ENCODE results near the gene ACTR10. TPM values are rescaled to one million over a fixed set of nuclear protein-coding genes. Genes with fewer than 3 reads are reported as not detected.

Gene ACTR10
- total RNA-seq, 2 experiments from 2014 or later: 38.8 to 43.6 TPM

DNA sequence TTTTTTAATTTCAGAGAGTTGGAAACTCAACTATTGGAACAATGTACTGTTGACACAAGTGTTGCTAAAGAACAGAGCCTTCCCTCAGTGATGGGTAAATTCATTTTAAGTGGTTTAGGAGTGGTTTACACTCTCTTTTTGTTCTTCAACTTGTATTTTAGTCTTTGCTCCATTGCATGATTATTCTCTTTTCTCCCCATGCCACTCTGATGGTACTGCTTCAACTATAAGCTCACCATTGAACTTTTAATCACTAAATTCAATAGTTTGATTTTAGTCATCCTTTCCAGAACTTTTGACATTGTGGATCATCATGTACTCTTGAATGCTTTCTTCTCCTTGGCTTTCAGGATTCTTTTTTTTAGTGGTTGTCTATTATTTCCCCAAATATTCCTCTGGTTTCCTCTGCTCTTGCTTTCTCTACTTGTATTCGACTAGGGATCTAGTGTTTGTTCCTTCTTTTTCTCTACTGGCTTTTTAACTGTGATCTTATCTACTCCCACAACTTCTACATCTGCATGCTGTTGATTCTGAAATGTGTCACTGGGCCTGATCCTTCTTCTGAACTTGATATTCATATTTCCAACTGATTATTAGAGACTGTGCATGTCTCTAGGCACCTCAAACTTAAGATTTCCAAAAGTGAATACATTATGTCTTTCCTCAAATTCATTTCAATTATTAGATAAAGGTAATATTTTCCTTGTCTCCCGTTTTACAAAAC, 15.4 kb downstream of the ACTR10 start:
- Histone ChIP-seq H3K9me3 (ENCODE audit: control insufficient read depth in 1 of 2, insufficient read depth in 1 of 2, low read length in 2 of 2) (no peaks in the 10 kb centered on the region), H3K36me3 (ENCODE audit: insufficient read depth, low read length) (peaks cover 61% of the 10 kb centered on the region), H3K4me3 (ENCODE audit: low read length) (no peak overlapping the region), H3K27ac (ENCODE audit: low read depth in 1 of 2, low read length in 2 of 2) (no peak overlapping the region), H3K27me3 (ENCODE audit: control insufficient read depth in 1 of 2, insufficient read depth in 2 of 2, low read length in 2 of 2) (no peaks in the 10 kb centered on the region), H3K4me1 (ENCODE audit: insufficient read depth, low read length) (no peaks in the 10 kb centered on the region)
- H3K27ac Mint-ChIP-seq: no peak overlapping the region
- ATAC-seq (ENCODE audit: poor library complexity): no peak
- intact Hi-C loops (cut with DNase I, micrococcal nuclease): no loop called here
- CTCF ChIA-PET: no interaction called here
- H3K4me1 Mint-ChIP-seq (ENCODE audit: low read depth): no peaks in the 10 kb centered on the region
- H3K27me3 Mint-ChIP-seq: no peaks in the 10 kb centered on the region
- TF ChIP-seq, protein P1, sequence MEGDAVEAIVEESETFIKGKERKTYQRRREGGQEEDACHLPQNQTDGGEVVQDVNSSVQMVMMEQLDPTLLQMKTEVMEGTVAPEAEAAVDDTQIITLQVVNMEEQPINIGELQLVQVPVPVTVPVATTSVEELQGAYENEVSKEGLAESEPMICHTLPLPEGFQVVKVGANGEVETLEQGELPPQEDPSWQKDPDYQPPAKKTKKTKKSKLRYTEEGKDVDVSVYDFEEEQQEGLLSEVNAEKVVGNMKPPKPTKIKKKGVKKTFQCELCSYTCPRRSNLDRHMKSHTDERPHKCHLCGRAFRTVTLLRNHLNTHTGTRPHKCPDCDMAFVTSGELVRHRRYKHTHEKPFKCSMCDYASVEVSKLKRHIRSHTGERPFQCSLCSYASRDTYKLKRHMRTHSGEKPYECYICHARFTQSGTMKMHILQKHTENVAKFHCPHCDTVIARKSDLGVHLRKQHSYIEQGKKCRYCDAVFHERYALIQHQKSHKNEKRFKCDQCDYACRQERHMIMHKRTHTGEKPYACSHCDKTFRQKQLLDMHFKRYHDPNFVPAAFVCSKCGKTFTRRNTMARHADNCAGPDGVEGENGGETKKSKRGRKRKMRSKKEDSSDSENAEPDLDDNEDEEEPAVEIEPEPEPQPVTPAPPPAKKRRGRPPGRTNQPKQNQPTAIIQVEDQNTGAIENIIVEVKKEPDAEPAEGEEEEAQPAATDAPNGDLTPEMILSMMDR (IDR thresholded peaks at IDR 0.05): no peak
- POLR2A ChIA-PET: no interaction called here
- no peak for DNase-seq
- peaks cover 70% of the 10 kb centered on the region for H3K36me3 Mint-ChIP-seq (ENCODE audit: low read depth)
- no peak overlapping the region for H3K4me3 Mint-ChIP-seq
- H3K9me3 Mint-ChIP-seq: no peaks in the 10 kb centered on the region

GRCh38 chr14:58216544-58216943, 16.6 kb downstream of the ACTR10 start:
- Histone ChIP-seq H3K4me1 (ENCODE audit: insufficient read depth, low read length) (no peaks in the 10 kb centered on the region), H3K27me3 (ENCODE audit: control insufficient read depth in 1 of 2, insufficient read depth in 2 of 2, low read length in 2 of 2) (no peaks in the 10 kb centered on the region), H3K36me3 (ENCODE audit: insufficient read depth, low read length) (peaks cover 57% of the 10 kb centered on the region), H3K4me3 (ENCODE audit: low read length) (no peak overlapping the region), H3K27ac (ENCODE audit: low read depth in 1 of 2, low read length in 2 of 2) (no peak overlapping the region), H3K9me3 (ENCODE audit: control insufficient read depth in 1 of 2, insufficient read depth in 1 of 2, low read length in 2 of 2) (no peaks in the 10 kb centered on the region)
- ATAC-seq (ENCODE audit: poor library complexity) (no peak), DNase-seq (no peak)
- Mint-ChIP-seq H3K4me3 (no peak overlapping the region), H3K27me3 (no peaks in the 10 kb centered on the region), H3K4me1 (ENCODE audit: low read depth) (no peaks in the 10 kb centered on the region), H3K36me3 (ENCODE audit: low read depth) (peaks cover 66% of the 10 kb centered on the region), H3K9me3 (no peaks in the 10 kb centered on the region), H3K27ac (no peak overlapping the region)
- TF ChIP-seq, protein P1 (IDR thresholded peaks at IDR 0.05): no peak
- ChIA-PET POLR2A (no interaction called here), CTCF (no interaction called here)
- intact Hi-C loops (cut with DNase I, micrococcal nuclease): no loop called here

- TF ChIP-seq, protein P1 (IDR thresholded peaks at IDR 0.05): no peak
- no peak overlapping the region for H3K4me3 Mint-ChIP-seq
- Histone ChIP-seq H3K4me1 (ENCODE audit: insufficient read depth, low read length) (no peaks in the 10 kb centered on the region), H3K27me3 (ENCODE audit: control insufficient read depth in 1 of 2, insufficient read depth in 2 of 2, low read length in 2 of 2) (no peaks in the 10 kb centered on the region), H3K9me3 (ENCODE audit: control insufficient read depth in 1 of 2, insufficient read depth in 1 of 2, low read length in 2 of 2) (no peaks in the 10 kb centered on the region), H3K36me3 (ENCODE audit: insufficient read depth, low read length) (peaks cover 31% of the 10 kb centered on the region), H3K4me3 (ENCODE audit: low read length) (no peak overlapping the region), H3K27ac (ENCODE audit: low read depth in 1 of 2, low read length in 2 of 2) (no peak overlapping the region)
- DNase-seq (no peak), ATAC-seq (ENCODE audit: poor library complexity) (no peak)
- intact Hi-C loops (cut with DNase I, micrococcal nuclease): no loop called here
- ChIA-PET CTCF (interaction anchor here (1.0 to 1.2 kb wide), 2 partner anchors 8 to 168 kb away, joined by 3 read pairs; partner anchors contain the start of gene TOMM20L), POLR2A (interaction anchor here (0.9 kb wide), 1 partner anchor 27 kb away, joined by 3 read pairs; the partner anchor contains the start of gene ACTR10)
- no peak overlapping the region for H3K27ac Mint-ChIP-seq
- H3K9me3 Mint-ChIP-seq: no peaks in the 10 kb centered on the region
- H3K4me1 Mint-ChIP-seq (ENCODE audit: low read depth): no peaks in the 10 kb centered on the region
- no peaks in the 10 kb centered on the region for H3K27me3 Mint-ChIP-seq
- peaks cover 52% of the 10 kb centered on the region for H3K36me3 Mint-ChIP-seq (ENCODE audit: low read depth)
These were observed 27.3 kb downstream of the ACTR10 start for GRCh38 chr14:58227096-58227819.

Data from CD4-positive, alpha-beta T cell (primary cell).